Kidney epithelial cell (primary cell): ENCODE measurements around the gene SYCP2. TPM values are rescaled to one million over a fixed set of nuclear protein-coding genes. Genes with fewer than 3 reads are reported as not detected.
"Not testable (repeated sequence)": the region's sequence is repeated elsewhere in the genome, so short reads cannot be mapped to it uniquely, and the experiment has no call there.

Experiments used
- DNase-seq: peaks from one replicate; pipeline ENCODE4 v3.0.0-alpha.2; 2010; ENCODE audit warnings: low read depth
- H3K27me3 ChIP-seq: 2 replicates; pipeline ENCODE4 v1.6.0; 2011; ENCODE audit warnings: low read length; ENCODE audit not compliant: control insufficient read depth, insufficient read depth
- H3K36me3 ChIP-seq: 2 replicates; pipeline ENCODE4 v1.5.1; 2011; ENCODE audit warnings: low read length; ENCODE audit not compliant: control insufficient read depth, insufficient read depth
- H3K4me3 ChIP-seq: 2 replicates; pipeline ENCODE4 v1.5.1; 2011; ENCODE audit warnings: low read depth, mild to moderate bottlenecking, control low read depth, low read length
- total RNA-seq: library from RNA; depleted of rRNA; stranded (reverse); fragments of >200 nt; gene quantifications from 2 replicates; pipeline ENCODE4 v1.2.3, GENCODE V29; 2015
- TF ChIP-seq, protein P1 (sequence below): IDR thresholded peaks from 2 replicates; pipeline ENCODE4 v1.5.1; 2011; ENCODE audit warnings: mild to moderate bottlenecking, moderate library complexity, low read length, control low read depth, inconsistent platforms; ENCODE audit not compliant: insufficient read depth, poor library complexity, severe bottlenecking

SYCP2 gene
- total RNA-seq, 1 donor from 2014 or later, result 1.0 TPM

- DNase-seq, result no peak
- Histone ChIP-seq H3K4me3 (no peak within 1 kb of the TSS), H3K27me3 (peaks cover 2% of the 10 kb centered on the region), H3K36me3 (no peaks in the 10 kb centered on the region)
- TF ChIP-seq, protein P1, sequence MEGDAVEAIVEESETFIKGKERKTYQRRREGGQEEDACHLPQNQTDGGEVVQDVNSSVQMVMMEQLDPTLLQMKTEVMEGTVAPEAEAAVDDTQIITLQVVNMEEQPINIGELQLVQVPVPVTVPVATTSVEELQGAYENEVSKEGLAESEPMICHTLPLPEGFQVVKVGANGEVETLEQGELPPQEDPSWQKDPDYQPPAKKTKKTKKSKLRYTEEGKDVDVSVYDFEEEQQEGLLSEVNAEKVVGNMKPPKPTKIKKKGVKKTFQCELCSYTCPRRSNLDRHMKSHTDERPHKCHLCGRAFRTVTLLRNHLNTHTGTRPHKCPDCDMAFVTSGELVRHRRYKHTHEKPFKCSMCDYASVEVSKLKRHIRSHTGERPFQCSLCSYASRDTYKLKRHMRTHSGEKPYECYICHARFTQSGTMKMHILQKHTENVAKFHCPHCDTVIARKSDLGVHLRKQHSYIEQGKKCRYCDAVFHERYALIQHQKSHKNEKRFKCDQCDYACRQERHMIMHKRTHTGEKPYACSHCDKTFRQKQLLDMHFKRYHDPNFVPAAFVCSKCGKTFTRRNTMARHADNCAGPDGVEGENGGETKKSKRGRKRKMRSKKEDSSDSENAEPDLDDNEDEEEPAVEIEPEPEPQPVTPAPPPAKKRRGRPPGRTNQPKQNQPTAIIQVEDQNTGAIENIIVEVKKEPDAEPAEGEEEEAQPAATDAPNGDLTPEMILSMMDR, result no peak
Measured at GRCh38 chr20:59958123-59958522, 24.7 kb upstream of the SYCP2 start, which contains the start of gene CDH26. TSS of gene CDH26 (plus strand) at chr20:59958423. CDS start at chr20:59958727, 304 bp downstream.

GRCh38 chr20:59957568-59957967 is 24.1 kb upstream of the SYCP2 start:
- not testable (repeated sequence) for H3K4me3 ChIP-seq, H3K27me3 ChIP-seq, H3K36me3 ChIP-seq, DNase-seq

DNA sequence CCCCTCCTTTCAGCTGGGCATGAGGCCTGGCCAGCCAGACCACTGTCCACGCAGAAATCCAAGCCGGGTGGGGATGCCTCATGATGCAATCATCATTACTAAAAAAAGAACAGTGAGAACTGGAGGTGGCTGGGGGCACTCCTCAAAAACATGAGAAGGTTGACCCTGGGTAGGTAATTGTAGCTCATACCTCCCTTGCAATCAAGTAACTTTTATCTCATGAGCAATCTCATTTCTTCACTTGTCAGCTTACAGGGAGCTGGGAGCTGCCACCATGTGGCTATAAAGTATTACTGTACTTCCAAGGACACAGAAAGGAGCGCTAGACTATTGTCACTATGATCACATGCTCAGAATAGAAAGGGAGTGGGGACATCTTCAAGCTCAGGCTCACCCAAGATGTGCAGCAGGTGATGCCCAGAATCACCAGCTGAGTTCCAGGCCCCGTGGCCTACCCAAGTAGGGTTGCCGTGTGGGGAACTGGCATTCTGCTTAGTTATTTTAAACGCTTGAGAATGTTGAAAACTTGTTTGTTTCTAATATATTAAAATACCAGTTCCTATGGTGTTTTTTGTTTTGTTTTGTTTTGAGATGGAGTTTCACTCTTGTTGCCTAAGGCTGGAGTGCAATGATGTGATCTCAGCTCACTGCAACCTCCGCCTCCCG is 21.8 kb upstream of the SYCP2 start:
- no peak for DNase-seq
- Histone ChIP-seq H3K36me3 (no peaks in the 10 kb centered on the region), H3K4me3 (no peak overlapping the region), H3K27me3 (peaks cover 2% of the 10 kb centered on the region)
- TF ChIP-seq, protein P1, result peak; percentile 28

DNA sequence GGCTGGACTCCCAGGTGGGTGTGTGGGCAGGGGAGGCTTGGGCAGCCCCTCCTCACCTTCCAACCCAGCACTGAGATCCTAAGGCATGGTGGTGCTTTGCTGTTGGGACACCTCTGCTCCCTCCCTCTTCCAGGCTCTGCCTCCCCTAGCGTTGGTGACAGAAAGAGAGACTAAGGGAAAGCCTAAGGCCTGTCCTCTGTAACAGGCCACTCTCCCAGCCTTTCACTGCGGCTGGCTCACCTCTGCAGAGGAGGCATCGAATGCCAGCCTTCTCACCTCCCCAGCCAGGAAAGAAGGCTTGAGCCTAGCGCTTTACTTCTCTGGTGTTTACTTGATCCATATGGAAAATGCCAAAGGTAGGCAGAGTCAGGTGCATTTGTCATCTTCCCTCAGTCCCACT is 21.3 kb upstream of the SYCP2 start:
- no peak for DNase-seq
- TF ChIP-seq, protein P1, result no peak
- no peak overlapping the region for H3K4me3 ChIP-seq
- H3K27me3 ChIP-seq, result peaks cover under 1% of the 10 kb centered on the region
- H3K36me3 ChIP-seq, result no peaks in the 10 kb centered on the region

GRCh38 chr20:59949911-59950310 is 16.5 kb upstream of the SYCP2 start:
- TF ChIP-seq, protein P1, result no peak
- DNase-seq, result no peak
- Histone ChIP-seq H3K36me3 (no peaks in the 10 kb centered on the region), H3K4me3 (no peak overlapping the region), H3K27me3 (no peaks in the 10 kb centered on the region)

- no peaks in the 10 kb centered on the region for H3K36me3 ChIP-seq
- TF ChIP-seq, protein P1, result peak; percentile 61
- H3K27me3 ChIP-seq, result no peaks in the 10 kb centered on the region
- no peak overlapping the region for H3K4me3 ChIP-seq
- no peak for DNase-seq
Measured at GRCh38 chr20:59948828-59949720, 15.6 kb upstream of the SYCP2 start.
